Rectal smooth muscle tissue (tissue), 1 donor: ENCODE measurements around the gene KCNIP1.

Experiments used
- H3K27ac ChIP-seq: one replicate; pipeline ENCODE4 v1.7.0; 2013; ENCODE audit warnings: low read depth, low read length, inconsistent platforms
- H3K27me3 ChIP-seq: one replicate; pipeline ENCODE4 v1.7.0; 2013; ENCODE audit warnings: low read length; ENCODE audit not compliant: control insufficient read depth, insufficient read depth
- H3K36me3 ChIP-seq: one replicate; pipeline ENCODE4 v1.7.0; 2013; ENCODE audit warnings: low read length; ENCODE audit not compliant: control insufficient read depth, insufficient read depth
- H3K4me1 ChIP-seq: one replicate; pipeline ENCODE4 v1.7.0; 2013; ENCODE audit warnings: low read length; ENCODE audit not compliant: control insufficient read depth, insufficient read depth
- H3K4me3 ChIP-seq: one replicate; pipeline ENCODE4 v1.7.0; 2013; ENCODE audit warnings: low read length
- H3K9ac ChIP-seq: one replicate; pipeline ENCODE4 v1.7.0; 2013; ENCODE audit warnings: low read length

KCNIP1 gene

GRCh38 chr5:170626507-170627150, 122.8 kb downstream of the KCNIP1 start:
- H3K4me3 ChIP-seq, result no peak overlapping the region
- H3K36me3 ChIP-seq, result no peaks in the 10 kb centered on the region
- no peaks in the 10 kb centered on the region for H3K27me3 ChIP-seq
- no peak overlapping the region for H3K27ac ChIP-seq
- H3K4me1 ChIP-seq, result no peaks in the 10 kb centered on the region
- H3K9ac ChIP-seq, result no peak overlapping the region

- no peak overlapping the region for H3K9ac ChIP-seq
- peaks cover 2% of the 10 kb centered on the region for H3K4me1 ChIP-seq
- H3K27ac ChIP-seq, result no peak overlapping the region
Measured at GRCh38 chr5:170627271-170627670, 123.5 kb downstream of the KCNIP1 start.

GRCh38 chr5:170628028-170628427, 124.2 kb downstream of the KCNIP1 start:
- H3K36me3 ChIP-seq, result no peaks in the 10 kb centered on the region
- no peak overlapping the region for H3K9ac ChIP-seq
- H3K27me3 ChIP-seq, result no peaks in the 10 kb centered on the region
- no peak overlapping the region for H3K4me3 ChIP-seq
- H3K27ac ChIP-seq, result no peak overlapping the region
- peaks cover 5% of the 10 kb centered on the region for H3K4me1 ChIP-seq

More at GRCh38 chr5:170627271-170627670, 123.5 kb downstream of the KCNIP1 start:
- H3K4me3 ChIP-seq, result no peak overlapping the region
- H3K27me3 ChIP-seq, result no peaks in the 10 kb centered on the region
- H3K36me3 ChIP-seq, result no peaks in the 10 kb centered on the region

GRCh38 chr5:170628691-170629565, 125.1 kb downstream of the KCNIP1 start:
- Histone ChIP-seq H3K27ac (no peak overlapping the region), H3K36me3 (no peaks in the 10 kb centered on the region), H3K9ac (no peak overlapping the region), H3K27me3 (no peaks in the 10 kb centered on the region), H3K4me3 (no peak overlapping the region), H3K4me1 (peaks cover 8% of the 10 kb centered on the region)

GRCh38 chr5:170629566-170630175, 125.9 kb downstream of the KCNIP1 start:
- H3K4me1 ChIP-seq, result peaks cover 13% of the 10 kb centered on the region
- H3K36me3 ChIP-seq, result no peaks in the 10 kb centered on the region
- H3K4me3 ChIP-seq, result no peak overlapping the region
- H3K27ac ChIP-seq, result no peak overlapping the region
- no peak overlapping the region for H3K9ac ChIP-seq
- no peaks in the 10 kb centered on the region for H3K27me3 ChIP-seq

GRCh38 chr5:170630226-170630625, 126.4 kb downstream of the KCNIP1 start:
- H3K36me3 ChIP-seq, result no peaks in the 10 kb centered on the region
- no peak overlapping the region for H3K9ac ChIP-seq
- peaks cover 13% of the 10 kb centered on the region for H3K4me1 ChIP-seq
- H3K27me3 ChIP-seq, result no peaks in the 10 kb centered on the region
- H3K27ac ChIP-seq, result no peak overlapping the region
- no peak overlapping the region for H3K4me3 ChIP-seq

GRCh38 chr5:170630711-170631141, 126.9 kb downstream of the KCNIP1 start:
- Histone ChIP-seq H3K36me3 (no peaks in the 10 kb centered on the region), H3K27me3 (no peaks in the 10 kb centered on the region), H3K27ac (no peak overlapping the region), H3K9ac (no peak overlapping the region), H3K4me3 (no peak overlapping the region), H3K4me1 (peaks cover 13% of the 10 kb centered on the region)

GRCh38 chr5:170631466-170632195, 127.8 kb downstream of the KCNIP1 start:
- no peaks in the 10 kb centered on the region for H3K27me3 ChIP-seq
- no peak overlapping the region for H3K9ac ChIP-seq
- peak overlapping the region; percentile 15 for H3K27ac ChIP-seq
- no peaks in the 10 kb centered on the region for H3K36me3 ChIP-seq
- no peak overlapping the region for H3K4me3 ChIP-seq
- H3K4me1 ChIP-seq, result peaks cover 13% of the 10 kb centered on the region

- Histone ChIP-seq H3K27ac (peak overlapping the region; percentile 61), H3K36me3 (no peaks in the 10 kb centered on the region), H3K27me3 (no peaks in the 10 kb centered on the region), H3K9ac (no peak overlapping the region), H3K4me1 (peaks cover 13% of the 10 kb centered on the region), H3K4me3 (peak overlapping the region; percentile 19)
Measured at GRCh38 chr5:170632266-170632984, 128.6 kb downstream of the KCNIP1 start.

- peak overlapping the region; percentile 61 for H3K27ac ChIP-seq
- H3K27me3 ChIP-seq, result no peaks in the 10 kb centered on the region
- no peak overlapping the region for H3K9ac ChIP-seq
- H3K36me3 ChIP-seq, result no peaks in the 10 kb centered on the region
- peak overlapping the region; percentile 19 for H3K4me3 ChIP-seq
- peaks cover 13% of the 10 kb centered on the region for H3K4me1 ChIP-seq
Measured at GRCh38 chr5:170632985-170633234, 129.1 kb downstream of the KCNIP1 start.

- Histone ChIP-seq H3K9ac (no peak overlapping the region), H3K4me1 (peaks cover 13% of the 10 kb centered on the region), H3K27me3 (no peaks in the 10 kb centered on the region), H3K4me3 (peak overlapping the region; percentile 53), H3K27ac (peak overlapping the region; percentile 74), H3K36me3 (no peaks in the 10 kb centered on the region)
Measured at GRCh38 chr5:170633235-170634081, 129.6 kb downstream of the KCNIP1 start.
